GM18861 (cell line): ENCODE measurements around the gene ZNF324.
"Not testable (repeated sequence)": the region's sequence is repeated elsewhere in the genome, so short reads cannot be mapped to it uniquely, and the experiment has no call there.

Experiments used
- ATAC-seq: cut with Tn5 transposase; IDR thresholded peaks from one replicate; pipeline ENCODE4 v1.9.1; 2021; ENCODE audit not compliant: unreplicated experiment

ZNF324 gene

DNA sequence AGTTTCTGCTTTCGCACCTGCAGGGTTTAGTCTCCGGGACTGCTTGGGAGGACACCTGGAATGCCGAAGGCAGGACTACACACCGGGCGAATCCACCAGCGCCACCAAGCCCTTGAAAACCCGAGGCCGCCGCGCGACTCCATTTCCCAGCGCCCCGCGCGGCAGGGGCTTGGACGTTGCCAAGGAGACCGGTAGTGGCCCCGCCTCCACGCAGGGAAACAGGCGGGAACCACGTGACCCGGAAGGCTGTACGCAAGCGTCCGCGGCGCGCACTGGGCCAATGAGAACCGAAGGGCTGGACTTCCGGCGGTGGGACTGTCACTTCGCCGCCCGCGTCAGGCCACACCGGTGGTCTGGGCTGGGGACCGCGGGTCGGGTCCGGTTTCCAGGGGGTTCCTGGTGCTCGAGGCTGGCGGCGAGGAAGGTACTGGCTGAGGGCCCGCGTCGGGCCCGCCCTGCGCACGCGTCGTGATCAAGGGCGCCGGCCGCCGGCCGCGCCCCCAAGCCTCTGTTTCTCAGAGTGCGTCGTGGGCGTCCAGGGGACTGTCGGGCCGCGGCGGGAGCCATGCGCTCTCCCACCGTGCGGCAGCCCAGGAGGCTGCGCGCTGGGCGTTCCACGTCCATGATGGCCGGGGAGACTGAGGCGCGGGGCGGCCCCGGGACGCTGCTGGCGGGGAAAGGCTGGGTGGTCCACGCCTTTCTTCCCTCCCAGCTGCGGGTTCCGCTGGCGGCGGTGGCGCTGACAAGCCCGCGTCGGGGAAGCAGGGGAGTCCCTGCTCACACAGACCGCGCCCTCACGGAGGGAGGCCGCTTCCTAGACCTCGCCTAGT lies at the start of gene ZNF324:
Gene ZNF324, plus strand, starts transcription at position 321 of the 830 bp plus-strand sequence. CDS start 2,106 bp downstream, outside the sequence.
- peak; percentile 84 for ATAC-seq

DNA sequence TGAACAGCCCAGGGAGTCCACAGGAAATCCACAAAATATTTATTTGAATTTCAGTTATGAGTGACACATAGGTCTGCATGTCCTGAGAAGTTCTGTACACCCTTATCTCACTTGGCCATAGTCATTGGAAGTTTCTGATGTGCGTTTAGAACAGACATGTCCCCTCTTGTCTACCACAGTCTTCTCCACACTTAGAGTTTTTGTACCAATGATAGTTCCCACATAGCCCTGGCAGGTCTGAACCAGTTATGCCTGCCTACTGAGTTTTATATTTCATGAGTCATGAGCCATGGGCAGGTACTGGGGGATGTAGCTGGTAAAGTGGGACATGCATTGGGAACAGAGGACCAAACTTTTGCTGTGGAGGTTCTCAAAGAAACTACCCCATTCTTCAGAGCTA lies 38.3 kb upstream of the ZNF324 start:
- no peak for ATAC-seq

GRCh38 chr19:58429745-58430144 lies 37.1 kb upstream of the ZNF324 start:
- no peak for ATAC-seq

DNA sequence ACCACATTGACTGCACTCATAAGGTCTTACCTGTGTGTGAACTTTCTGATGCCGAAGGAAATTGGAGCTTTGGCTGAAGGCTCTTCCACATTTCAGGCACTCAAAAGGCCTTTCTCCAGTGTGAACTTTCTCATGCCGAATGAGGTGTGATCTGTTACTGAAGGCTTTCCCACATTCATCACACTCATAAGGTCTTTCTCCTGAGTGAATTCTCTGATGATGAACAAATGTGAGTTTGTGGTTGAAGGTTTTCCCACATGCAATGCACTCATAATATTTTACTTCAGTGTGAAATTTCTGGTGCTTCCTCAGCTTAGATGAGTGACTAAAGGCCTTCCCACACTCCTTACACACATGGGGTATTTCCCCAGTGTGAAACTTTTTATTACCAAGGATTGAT lies 32.7 kb upstream of the ZNF324 start:
- ATAC-seq, result no peak

DNA sequence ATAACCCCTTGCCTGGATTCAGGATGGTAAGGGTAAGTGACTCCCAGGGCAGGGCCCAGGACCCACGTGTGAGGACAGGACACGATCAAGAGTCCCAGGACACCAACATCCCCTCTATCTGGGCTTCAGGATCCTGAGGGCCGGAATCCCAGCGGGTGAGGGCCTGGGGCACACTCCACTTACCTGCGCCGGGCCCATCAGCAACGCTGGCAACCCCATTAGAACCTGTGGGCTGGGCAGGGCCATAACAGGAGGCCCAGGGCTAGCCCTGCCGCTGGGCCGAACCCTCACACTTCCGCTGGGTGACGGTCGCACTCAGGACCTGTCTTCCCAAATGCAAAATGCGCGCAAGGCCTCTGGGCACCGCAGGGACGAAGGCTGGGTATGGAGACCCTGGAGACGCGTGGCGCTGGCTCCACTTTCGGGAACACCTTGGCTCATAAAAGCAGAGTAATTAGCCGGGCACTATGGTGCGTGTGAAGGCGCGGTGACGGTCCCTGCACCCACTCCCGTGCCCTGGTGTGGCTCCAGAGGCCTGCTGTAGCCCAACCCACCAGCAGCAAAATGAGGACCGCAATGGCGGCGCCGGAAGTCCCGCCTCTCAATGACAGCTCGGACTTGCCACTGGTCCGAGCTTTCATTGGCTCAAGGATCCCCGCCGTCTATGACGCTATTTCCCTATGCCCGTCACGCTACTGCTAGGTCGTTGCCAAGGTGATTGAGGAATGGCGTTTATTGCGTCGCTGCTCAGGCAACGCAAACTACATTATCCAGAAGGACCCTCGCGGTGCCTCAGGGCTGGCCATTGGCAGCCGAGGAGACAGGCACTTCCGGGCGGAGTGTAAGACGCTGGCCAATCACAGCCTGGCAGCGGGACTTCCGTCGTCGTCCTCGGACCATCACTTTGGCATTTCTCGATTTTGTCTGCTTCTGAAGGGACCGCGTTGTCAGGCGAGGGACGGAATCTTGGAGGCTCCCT lies 27.0 kb upstream of the ZNF324 start, which contains the start of gene ZNF132:
Gene ZNF132, minus strand, starts transcription at position 578 of the 979 bp plus-strand sequence. Its CDS starts 332 bp downstream, at position 246.
- ATAC-seq, result peak; percentile 95

DNA sequence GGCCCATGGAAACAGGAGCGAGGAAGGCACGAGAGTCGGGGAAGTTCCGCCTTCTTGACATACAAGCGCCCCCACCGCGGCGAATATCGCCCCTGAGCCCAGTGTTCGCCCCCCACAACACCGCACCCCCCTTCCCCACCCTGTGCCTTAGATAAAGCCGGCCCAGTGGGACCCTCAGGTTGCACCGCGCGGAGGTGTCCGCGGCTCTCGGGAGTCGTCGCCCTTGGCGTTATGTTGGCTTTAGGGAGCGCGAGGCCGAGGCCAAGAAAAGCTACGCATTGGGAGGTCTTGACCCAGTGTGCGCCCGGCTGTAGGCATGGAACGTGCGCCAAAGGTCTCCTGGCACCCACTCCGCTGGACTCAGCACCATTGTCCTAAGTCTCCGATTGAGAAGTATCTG lies 26.3 kb upstream of the ZNF324 start:
- no peak for ATAC-seq

DNA sequence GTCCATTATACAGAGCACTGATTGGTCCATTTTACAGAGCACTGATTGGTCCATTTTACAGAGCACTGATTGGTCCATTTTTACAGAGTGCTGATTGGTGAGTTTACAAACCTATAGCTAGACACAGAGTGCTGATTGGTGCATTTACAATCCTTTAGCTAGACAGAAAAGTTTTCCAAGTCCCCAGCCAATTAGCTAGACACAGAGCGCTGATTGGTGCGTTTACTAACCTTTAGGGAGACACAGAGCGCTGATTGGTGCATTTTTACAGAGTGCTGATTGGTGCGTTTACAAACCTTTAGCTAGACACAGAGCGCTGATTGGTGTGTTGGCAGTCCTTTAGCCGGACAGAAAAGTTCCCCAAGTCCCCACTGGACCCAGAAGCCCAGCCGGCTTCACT lies 23.9 kb upstream of the ZNF324 start:
- ATAC-seq, result not testable (repeated sequence)

- not testable (repeated sequence) for ATAC-seq
Measured at GRCh38 chr19:58448860-58449259, 18.0 kb upstream of the ZNF324 start.

DNA sequence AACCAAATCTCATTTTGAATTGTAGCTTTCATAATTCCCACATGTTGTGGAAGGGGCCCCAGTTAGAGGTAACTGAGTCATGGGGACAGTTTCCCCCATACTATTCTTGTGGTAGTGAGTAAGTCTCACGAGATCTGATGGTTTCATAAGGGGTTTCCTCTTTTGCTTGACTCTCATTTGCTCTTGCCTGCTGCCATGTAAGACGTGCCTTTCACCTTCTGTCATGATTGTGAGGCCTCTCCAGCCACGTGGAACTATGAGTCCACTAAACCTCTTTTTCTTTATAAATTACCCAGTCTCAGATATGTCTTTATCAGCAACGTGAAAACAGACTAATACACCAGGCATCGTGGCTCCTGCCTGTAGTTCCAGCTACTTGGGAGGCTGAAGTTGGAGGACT lies 16.9 kb upstream of the ZNF324 start:
- not testable (repeated sequence) for ATAC-seq

- no peak for ATAC-seq
Measured at GRCh38 chr19:58450856-58451357, 16.0 kb upstream of the ZNF324 start.

GRCh38 chr19:58451358-58452101 lies 15.3 kb upstream of the ZNF324 start, which contains the start of gene ZNF324B:
ZNF324B (plus strand) TSS chr19:58451622; CDS start chr19:58453702, 2,080 bp downstream.
- peak; percentile 88 for ATAC-seq

DNA sequence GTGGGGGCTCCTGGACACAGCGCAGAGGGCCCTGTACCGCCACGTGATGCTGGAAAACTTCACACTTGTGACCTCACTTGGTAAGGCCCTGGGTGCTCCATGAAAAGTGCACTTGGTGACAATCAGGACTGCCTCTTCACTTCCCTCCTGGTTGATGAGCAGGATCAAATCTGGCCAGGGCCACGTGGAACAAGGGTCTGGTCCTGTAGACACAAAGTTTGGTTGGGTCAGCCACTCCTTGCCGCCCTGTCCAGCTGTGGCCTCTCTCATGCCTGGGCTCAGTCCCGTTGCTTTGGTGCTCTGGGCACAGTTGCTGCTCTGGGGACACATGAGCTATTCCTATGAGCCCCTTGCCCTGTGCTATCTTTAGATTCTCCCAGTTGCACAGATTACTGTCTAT lies 13.1 kb upstream of the ZNF324 start:
- no peak for ATAC-seq

DNA sequence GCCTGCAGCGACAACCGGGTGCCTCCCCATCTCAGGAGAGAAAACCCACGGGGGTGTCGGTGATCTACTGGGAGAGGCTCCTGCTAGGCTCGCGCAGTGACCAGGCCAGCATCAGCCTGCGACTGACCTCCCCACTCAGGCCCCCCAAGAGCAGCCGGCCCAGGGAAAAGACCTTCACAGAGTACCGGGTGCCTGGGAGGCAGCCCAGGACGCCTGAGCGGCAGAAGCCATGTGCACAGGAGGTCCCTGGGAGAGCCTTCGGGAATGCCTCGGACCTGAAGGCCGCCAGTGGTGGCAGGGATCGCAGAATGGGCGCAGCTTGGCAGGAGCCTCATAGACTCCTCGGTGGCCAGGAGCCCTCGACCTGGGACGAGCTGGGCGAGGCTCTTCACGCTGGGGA lies 11.6 kb upstream of the ZNF324 start:
- ATAC-seq, result no peak

GRCh38 chr19:58456111-58456510 lies 10.8 kb upstream of the ZNF324 start:
- ATAC-seq, result no peak

GRCh38 chr19:58460039-58460438 lies 6.8 kb upstream of the ZNF324 start:
- no peak for ATAC-seq

DNA sequence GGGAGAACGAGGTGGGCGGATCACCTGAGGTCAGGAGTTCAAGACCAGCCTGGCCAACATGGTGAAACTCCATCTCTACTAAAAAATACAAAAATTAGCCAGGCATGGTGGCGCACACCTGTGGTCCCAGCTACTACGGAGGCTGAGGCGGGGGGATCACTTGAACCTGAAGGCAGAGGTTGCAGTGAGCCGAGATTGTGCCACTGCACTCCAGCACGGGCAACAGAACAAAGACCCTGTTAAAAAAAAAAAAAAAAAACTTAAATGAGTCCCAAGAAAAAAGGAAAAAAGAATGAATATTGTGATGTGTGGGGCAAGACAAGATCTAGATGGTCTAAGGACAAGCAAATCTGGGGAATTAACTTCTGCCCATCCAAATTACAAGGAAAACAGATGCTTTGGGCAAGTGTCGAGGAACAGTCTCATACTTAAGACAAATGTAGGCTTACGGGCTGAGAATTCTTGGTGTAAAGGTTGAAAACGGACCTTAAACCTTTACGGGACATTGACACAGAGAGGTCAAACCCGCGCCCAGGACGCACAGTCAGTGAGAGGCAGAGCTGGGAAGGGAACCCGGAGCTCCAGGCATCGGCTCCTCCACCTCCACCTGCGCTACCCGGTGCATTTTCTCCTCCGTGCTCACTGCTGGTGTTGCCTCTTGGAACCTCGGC lies 656 bp upstream of the ZNF324 start:
- no peak for ATAC-seq

DNA sequence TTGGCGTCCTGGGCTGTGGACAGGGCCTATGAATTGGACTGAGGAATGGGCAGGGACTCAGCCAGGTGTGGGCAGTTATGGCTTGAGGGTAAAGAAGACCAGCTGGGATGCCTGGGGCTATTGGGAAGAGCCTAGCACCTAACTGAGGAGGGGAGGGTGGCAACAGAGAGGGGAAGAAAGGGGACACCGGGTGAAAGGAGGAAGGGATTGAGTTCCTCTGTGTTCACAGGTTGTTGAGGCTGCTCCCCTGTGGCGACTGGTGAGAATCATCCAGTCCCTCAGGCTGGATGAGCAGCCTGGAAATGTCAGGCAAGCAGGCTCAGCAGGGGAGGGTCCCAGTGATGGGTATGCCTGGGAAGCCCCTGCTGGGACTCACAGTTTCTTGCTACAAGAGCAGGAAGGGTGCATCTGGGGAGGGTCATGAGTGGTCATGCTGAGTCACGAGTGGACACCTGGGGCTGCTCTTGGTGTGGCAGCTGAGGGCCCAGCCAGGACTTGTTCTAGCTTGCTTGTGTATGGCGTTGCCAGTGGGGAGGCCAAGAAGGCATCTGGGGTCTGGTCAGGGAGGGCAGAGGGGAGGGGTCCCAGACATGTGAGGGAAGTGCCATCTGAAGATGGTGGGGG lies 1.4 kb downstream of the ZNF324 start:
- no peak for ATAC-seq

DNA sequence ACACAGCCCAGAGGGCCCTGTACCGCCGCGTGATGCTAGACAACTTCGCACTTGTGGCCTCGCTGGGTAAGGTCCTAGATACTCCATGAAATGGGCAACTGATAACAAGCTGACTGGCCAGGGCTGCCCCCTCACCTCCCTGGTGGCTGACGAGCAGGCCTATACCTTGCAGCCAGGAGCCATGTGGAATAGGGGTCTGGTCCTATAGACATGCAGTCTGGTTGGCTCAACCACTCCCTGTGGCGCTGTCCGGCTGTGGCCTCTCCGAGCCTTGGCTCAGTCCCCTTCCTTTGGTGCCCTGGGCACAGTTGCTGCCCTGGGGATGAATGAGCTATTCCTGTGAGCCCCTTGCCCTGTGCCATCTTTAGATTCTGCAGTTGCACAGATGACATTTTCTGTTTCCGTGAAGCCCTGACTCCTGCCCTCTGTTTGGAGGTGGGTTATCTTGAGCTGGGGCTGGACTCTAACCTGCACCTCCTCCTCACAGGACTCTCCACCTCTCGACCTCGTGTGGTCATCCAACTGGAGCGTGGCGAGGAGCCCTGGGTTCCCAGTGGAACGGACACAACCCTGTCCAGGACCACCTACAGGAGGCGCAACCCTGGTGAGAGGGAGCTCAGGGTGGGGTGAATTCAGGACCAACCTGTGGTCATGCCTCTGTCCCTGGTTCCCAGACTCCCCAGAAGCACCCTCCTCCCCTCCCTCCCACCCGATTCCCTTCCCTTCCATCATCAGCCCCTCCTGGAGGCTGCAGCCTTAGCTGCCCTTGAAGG lies 2.5 kb downstream of the ZNF324 start:
- no peak for ATAC-seq
